Skeletal muscle cell (primary cell): ENCODE data around the gene SNCG.
"Not testable (repeated sequence)": the region's sequence is repeated elsewhere in the genome, so short reads cannot be mapped to it uniquely, and the experiment has no call there.

Experiments
- DNase-seq: peaks from one replicate; pipeline ENCODE4 v3.0.0-alpha.2; 2010; ENCODE audit warnings: low read depth
- H3K4me3 ChIP-seq: 2 replicates; pipeline ENCODE4 v1.5.1; 2011; ENCODE audit warnings: low read depth, mild to moderate bottlenecking, control low read depth, low read length, moderate library complexity

SNCG gene

DNA sequence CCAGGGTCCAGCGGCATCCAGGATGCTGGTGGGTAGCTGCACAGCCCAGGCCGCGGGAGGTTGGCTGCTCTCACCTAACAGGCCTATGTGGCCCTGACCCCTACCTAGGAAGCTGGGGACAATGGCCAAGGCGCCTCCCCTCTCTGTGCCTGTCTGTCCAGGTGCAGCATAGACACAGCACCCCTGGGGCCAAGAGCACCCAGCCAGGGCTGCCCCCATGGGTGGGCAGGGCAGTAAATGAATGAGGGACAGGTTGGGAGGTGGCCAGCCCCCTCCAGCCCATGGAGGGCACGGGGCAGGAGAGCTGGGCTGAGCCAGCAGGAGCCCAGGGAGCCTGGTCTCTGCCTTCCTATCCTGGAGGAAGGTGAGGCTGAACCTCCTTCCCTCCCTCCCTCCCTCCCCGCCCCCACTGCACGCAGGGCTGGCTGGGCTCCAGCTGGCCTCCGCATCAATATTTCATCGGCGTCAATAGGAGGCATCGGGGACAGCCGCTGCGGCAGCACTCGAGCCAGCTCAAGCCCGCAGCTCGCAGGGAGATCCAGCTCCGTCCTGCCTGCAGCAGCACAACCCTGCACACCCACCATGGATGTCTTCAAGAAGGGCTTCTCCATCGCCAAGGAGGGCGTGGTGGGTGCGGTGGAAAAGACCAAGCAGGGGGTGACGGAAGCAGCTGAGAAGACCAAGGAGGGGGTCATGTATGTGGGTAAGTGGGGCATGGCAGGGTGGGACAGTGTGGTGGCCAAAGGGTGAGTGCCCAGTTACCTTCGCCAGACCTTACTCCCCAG lies at the start of gene SNCG:
SNCG (plus strand) TSS at position 484 of the 785 bp plus-strand sequence; CDS start at position 583, 99 bp downstream.
- no peak for DNase-seq
- no peak within 1 kb of the TSS for H3K4me3 ChIP-seq

DNA sequence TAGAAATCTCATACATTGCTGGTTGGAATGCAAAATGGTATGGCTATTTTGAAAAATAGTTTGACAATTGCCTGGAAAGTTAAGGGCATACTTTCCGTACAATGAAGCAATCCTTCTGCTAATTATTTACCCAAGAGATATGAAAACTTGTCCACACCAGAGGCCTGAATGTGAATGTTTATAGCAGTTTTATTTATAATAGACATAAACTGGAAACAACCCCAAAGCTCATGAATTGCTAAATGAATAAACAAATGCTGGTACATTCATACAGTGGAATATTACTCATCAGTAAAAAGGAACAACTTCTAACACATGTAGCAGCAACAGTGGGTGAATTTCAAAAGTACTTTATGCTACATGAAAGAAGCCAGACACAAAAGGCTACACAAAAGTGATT lies 43.7 kb upstream of the SNCG start:
- no peak overlapping the region for H3K4me3 ChIP-seq
- no peak for DNase-seq

GRCh38 chr10:86918022-86918471 lies 40.4 kb upstream of the SNCG start:
- no peak for DNase-seq
- H3K4me3 ChIP-seq = no peak overlapping the region

DNA sequence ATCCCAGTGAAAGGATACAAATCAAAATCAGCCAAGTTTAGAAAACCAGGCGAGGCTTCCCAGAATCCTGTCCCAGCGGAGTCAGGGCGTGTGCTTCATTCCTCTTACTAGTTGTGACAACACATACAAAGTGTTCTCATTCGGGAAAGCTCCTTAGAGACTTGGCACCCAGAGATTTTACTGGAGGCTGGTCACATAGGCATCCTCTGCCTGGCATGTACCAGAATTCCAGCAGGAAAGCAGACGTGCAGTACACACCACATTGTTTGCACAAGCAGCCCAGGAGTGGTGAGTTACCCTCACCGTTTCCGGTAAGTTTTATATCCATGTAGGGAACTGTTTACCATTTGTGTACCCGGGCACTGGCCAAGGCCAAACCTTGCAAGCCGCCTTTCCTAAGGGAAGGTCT lies 35.8 kb upstream of the SNCG start:
- DNase-seq = no peak
- H3K4me3 ChIP-seq = no peak overlapping the region

- no peak overlapping the region for H3K4me3 ChIP-seq
- no peak for DNase-seq
These were observed 28.7 kb upstream of the SNCG start for GRCh38 chr10:86929468-86930380.

DNA sequence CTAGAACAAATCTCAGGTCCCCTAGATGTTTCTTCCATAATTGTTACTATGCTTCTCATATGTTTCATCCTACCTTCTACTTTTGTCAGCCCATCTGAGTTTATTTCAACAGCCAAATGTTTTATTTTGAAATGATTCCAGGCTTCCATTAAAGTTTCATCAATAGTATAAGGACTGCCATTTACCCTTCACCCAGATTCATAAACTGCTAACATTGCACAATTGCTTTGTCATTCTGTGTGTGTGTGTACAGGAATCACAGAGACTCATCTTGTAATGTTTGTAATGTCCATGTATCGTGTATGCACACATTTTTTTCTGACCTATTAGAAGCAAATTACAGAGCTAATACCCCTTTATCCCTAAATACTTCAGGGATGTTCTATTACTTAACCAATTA lies 26.5 kb upstream of the SNCG start:
- DNase-seq = peak; percentile 75
- no peak overlapping the region for H3K4me3 ChIP-seq

DNA sequence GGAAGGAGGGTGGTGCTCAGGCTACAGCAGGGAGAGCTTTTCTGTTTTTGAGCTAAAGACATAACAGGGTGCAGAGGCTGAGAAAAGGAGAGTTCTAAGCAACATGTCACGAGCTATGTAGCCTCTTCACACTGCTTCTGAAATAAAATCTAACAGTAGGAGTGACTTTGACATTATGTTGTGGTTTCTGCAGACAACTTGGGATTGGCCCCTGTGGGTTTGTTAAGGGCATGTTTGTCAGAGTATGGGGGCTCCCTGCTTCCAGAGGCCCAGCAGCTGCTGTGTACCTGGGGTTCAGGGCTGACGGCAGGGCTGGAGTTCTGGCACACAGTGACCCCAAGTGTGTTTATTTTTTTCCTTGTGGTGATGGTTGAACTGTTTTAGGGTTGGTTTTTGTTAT lies 25.7 kb upstream of the SNCG start:
- no peak for DNase-seq
- H3K4me3 ChIP-seq = no peak overlapping the region

DNA sequence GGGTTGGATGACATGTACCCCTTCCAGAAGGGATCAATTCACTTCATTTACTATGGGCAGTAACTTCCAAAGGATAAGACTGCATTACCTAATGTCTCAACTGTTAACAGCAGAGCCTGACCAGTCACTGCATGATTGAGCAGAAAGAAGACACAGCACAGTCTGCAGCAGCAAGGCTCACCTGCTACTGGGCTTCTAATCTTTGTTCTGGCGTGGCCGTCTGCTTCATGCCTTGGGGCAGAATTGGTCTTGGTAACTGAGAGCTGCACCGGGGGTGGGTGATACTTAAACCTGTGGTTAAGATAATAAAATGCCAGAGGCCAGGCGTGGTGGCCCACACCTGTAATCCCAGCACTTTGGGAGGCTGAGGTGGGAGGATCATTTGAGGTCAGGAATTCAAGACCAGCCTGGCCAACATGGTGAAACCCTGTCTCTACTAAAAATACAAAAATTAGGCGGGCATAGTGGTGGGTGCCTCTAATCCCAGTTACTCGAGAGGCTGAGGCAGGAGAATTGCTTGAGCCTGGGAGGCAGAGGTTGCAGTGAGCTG lies 24.2 kb upstream of the SNCG start:
- not testable (repeated sequence) for DNase-seq, H3K4me3 ChIP-seq

GRCh38 chr10:86936661-86937501 lies 21.5 kb upstream of the SNCG start:
- DNase-seq = no peak
- H3K4me3 ChIP-seq = no peak overlapping the region

GRCh38 chr10:86937502-86938154 lies 20.8 kb upstream of the SNCG start:
- no peak for DNase-seq
- no peak overlapping the region for H3K4me3 ChIP-seq

GRCh38 chr10:86938260-86938659 lies 20.1 kb upstream of the SNCG start:
- DNase-seq = no peak
- no peak overlapping the region for H3K4me3 ChIP-seq

- not testable (repeated sequence) for DNase-seq, H3K4me3 ChIP-seq
These were observed 18.3 kb upstream of the SNCG start for GRCh38 chr10:86940076-86940475.

DNA sequence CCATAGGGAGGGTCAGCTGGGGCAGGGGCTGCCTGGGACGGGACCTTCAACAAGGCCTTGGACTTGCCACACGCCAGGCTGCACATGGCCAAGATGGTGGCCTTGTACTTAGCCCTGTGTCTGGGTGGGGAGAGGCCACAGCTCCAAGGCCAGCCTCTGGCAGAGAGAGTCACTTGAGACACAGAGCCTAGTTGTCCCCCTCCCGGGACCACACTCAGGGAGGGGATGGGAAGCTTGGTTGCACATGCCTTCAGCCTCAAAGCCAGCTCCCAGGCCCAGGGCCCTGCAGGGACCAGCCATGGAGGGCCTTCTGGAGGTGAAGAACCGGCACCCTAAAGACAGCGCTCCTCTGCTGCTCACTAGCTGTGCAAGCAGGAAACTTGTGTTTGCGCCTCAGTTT lies 17.7 kb upstream of the SNCG start:
- no peak overlapping the region for H3K4me3 ChIP-seq
- no peak for DNase-seq

DNA sequence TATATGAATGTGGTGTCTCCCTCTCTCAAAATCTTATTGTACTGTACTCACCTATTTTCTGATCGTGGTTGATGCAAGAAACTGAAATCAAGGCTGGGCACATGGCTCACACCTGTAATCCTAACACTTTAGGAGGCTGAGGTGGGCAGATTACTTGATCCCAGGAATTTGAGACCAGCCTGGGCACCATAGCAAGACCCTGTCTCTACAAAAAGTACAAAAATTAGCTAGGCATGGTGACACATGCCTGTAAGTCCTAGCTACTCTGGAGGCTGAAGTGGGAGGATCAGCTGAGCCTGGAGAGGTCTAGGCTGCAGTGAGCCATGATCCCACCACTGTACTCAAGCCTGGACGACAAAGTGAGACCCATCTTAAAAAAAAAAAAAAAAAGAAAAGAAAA lies 17.0 kb upstream of the SNCG start:
- H3K4me3 ChIP-seq = no peak overlapping the region
- no peak for DNase-seq

DNA sequence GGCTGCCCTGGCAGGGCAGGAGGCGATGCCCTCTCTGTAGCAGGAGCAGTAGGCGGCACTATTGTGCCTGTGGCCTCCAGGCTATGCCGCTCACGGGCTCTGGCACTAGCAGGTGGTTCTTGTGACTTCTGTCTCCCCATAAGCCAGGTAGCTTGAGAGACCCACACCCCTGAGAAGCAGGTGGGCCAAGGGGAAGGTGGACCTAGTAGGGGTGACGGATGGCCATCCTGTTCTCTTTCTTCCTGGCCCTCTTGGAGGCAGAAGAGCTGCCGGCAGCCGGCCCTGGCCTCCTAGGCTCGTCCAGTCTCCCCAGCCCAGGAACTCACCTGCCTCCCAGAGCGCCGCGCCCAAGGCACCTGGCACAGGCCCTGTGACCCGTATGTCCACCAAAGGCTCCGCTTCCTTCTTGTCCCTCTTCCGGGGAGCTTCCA lies 16.4 kb upstream of the SNCG start:
- no peak for DNase-seq

DNA sequence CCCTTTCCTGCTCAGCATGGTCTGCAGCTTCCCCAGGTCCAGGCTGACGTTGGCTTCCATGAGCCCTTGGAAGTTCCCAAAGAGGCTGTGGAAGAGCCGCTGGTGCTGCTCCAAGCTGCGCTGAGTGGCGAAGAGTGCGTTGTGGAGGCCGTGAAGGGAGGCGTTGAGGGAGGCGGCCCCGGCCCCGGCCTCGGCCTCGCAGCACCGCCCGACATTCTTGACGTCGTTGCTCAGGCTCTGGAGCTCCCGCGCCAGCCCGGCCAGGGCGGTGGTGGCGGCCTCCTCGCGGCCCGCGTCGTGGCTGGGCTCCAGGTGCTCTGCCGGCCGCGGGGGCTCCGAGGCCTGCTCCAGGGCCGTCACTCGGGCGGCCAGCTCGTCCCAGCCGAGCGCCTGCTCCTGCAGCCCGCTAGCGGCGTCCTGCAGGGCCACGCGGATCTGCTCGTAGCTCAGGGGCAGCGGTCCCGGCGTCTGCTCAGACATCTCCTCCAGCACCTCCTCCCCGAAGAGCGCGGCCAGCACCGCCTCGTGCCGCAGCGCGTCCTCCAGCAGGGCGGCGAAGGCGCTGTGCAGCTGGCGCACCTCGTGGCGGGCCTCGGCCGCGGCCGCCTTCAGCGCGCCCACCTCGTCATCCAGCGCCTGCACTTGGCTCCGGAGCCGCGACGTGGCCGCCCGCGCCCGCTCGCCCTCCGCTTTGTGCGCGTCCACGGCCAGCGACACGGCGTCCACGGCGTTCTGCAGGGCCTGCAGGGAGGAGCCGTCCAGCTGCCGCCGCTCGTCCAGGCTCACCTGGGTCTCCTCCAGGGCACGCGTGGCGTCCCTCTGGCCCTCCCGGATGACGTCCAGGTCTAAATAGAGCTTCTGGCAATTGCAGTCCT lies 15.7 kb upstream of the SNCG start:
- no peak overlapping the region for H3K4me3 ChIP-seq
- DNase-seq = no peak

More for the DNA sequence above, 16.4 kb upstream of the SNCG start:
- H3K4me3 ChIP-seq = no peak overlapping the region

GRCh38 chr10:86943316-86944030 lies 14.9 kb upstream of the SNCG start:
- DNase-seq = no peak
- no peak overlapping the region for H3K4me3 ChIP-seq
